Stomach (tissue), 4 donors: ENCODE measurements around the gene RABGGTB.
A peak's percentile ranks its signal among the peaks of the same experiment; 100 is the strongest.

Experiments used
- POLR2A ChIP-seq, 4 donors: fragments of 450-650 bp; IDR thresholded peaks; one replicate each; pipeline ENCODE4 v1.6.1; 2016; ENCODE audit warnings: antibody characterized with exemption in 4 of 4, control low read depth in 2 of 4, mild to moderate bottlenecking in 1 of 4, moderate library complexity in 1 of 4
- POLR2AphosphoS5 ChIP-seq, 3 donors: sonication (generic); formaldehyde crosslinking; IDR thresholded peaks; one replicate each; pipeline ENCODE4 v1.6.1; 2016; ENCODE audit warnings: antibody characterized with exemption in 3 of 3
- TF ChIP-seq, protein P1 (sequence below), 7 experiments: fragments of 450-650 bp in 4 of 7; fragments of 200-600 bp in 3 of 7; sonication (generic) in 3 of 7; IDR thresholded peaks; one replicate each; pipeline ENCODE4 v1.5.1; 2016 to 2019; ENCODE audit warnings: antibody characterized with exemption in 7 of 7, control low read depth in 2 of 7, mild to moderate bottlenecking in 1 of 7

DNA sequence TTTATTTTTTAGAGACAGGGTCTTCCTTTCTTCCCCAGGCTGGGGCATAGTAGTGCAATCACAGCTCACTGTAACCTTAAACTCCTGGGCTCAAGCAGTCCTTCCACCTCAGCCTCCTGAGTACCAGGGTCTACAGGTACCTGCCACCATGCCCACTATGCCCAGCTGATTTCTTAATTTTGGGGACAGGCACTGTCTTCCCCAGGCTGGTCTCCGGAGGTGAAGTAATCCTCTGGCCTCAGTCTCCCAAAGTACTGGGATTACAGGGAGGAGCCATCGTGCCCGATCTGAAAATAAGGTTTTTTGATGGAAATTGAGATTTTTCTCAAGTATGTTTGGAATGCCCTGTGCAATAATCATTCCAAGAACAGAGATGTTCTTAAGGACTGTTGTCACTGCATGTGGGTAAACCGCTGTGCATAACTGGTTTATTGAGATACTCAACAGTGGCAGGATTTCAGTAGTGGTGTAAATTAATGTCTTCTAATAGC is 9.7 kb downstream of the RABGGTB start:
- TF ChIP-seq, protein P1, sequence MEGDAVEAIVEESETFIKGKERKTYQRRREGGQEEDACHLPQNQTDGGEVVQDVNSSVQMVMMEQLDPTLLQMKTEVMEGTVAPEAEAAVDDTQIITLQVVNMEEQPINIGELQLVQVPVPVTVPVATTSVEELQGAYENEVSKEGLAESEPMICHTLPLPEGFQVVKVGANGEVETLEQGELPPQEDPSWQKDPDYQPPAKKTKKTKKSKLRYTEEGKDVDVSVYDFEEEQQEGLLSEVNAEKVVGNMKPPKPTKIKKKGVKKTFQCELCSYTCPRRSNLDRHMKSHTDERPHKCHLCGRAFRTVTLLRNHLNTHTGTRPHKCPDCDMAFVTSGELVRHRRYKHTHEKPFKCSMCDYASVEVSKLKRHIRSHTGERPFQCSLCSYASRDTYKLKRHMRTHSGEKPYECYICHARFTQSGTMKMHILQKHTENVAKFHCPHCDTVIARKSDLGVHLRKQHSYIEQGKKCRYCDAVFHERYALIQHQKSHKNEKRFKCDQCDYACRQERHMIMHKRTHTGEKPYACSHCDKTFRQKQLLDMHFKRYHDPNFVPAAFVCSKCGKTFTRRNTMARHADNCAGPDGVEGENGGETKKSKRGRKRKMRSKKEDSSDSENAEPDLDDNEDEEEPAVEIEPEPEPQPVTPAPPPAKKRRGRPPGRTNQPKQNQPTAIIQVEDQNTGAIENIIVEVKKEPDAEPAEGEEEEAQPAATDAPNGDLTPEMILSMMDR (IDR thresholded peaks at IDR 0.05), result no peak
- peak in 1 of 3 donors; percentile 2 for TF ChIP-seq POLR2AphosphoS5 (IDR thresholded peaks at IDR 0.05)
- no peak for TF ChIP-seq POLR2A (IDR thresholded peaks at IDR 0.05)
